ENCODE measurements around the gene CBLN3.
"Not testable (repeated sequence)": the region's sequence is repeated elsewhere in the genome, so short reads cannot be mapped to it uniquely, and the experiment has no call there.

The CBLN3 gene

DNA sequence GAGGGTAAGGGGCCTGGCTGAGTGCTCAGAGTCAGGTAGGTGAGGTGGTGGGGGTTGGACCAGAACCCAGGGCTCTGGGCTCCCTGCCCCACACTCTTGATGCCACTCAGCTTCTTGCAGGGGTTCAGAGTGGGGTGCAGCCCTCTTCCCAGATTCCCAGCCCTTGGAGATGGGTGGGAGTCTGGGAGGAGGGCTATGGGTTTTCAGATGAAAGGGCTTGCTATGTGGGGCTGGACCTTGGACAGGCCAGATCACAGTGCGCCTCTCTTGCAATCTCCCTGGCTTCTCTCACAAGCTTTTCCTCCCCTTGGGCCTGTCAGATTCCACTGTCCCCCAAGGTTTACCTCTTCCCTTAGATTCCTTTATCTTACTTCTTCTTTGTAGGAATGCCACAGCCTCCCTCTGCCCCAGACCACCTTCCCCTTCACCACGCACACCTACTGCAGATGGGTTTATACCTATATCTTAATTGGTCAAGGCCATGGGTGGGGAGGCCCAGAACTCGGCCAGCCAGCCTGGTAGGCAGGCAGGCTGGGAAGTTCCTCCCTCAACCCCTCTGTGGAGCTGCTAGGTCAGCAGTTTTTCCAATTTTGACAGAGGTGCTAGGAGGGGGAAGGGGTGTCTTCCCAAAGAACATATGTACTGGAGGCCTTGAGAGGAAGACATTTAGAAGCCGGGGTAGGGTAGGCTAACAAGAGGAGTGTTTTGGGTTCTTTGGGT is 29.3 kb downstream of the CBLN3 start:
- DNase-seq, result no peak

DNA sequence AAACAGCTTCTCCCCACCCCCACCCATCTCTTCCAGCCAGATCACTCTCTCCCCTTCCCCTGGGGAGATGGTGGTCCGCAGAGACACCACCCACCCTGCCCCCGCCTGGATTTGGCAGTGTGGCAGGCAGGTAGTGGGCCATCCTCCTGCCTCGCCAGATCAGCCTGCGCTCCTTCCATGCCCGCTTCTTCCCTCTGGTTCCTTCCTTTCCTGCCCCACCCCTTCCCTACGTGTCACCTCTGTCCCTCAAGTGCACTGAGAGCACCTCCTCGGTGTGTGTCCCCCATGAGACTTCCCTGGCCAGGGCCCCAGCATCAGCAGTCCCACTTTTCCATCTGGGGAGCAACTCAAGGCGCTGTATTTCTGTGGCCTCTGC is 30.0 kb downstream of the CBLN3 start:
- no peak for DNase-seq

- DNase-seq, result peak in 1 of 2 experiments; percentile 59
These were observed 30.6 kb downstream of the CBLN3 start, which contains the start of gene NYNRIN for GRCh38 chr14:24398653-24399446. NYNRIN (plus strand) TSS chr14:24399003; CDS start chr14:24399247, 244 bp downstream.

DNA sequence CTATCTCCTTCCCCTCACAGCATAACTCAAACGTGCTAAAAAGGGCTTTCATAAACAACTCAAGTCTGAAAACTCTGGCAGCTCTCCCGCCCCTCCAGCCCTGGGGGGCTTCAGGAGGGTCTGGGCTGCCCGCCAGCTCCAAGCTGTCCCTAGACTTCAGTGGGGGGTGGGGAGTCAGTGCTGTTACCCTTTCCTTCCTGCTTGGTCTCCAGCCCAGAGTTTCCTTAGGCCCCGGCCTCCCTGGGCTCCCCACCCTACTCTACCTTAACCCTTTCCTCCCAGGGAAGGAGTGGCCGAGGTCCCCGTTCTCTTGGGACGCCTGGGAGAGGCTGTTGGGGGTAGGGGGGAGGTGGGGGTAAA is 31.2 kb downstream of the CBLN3 start:
- DNase-seq, result no peak

DNA sequence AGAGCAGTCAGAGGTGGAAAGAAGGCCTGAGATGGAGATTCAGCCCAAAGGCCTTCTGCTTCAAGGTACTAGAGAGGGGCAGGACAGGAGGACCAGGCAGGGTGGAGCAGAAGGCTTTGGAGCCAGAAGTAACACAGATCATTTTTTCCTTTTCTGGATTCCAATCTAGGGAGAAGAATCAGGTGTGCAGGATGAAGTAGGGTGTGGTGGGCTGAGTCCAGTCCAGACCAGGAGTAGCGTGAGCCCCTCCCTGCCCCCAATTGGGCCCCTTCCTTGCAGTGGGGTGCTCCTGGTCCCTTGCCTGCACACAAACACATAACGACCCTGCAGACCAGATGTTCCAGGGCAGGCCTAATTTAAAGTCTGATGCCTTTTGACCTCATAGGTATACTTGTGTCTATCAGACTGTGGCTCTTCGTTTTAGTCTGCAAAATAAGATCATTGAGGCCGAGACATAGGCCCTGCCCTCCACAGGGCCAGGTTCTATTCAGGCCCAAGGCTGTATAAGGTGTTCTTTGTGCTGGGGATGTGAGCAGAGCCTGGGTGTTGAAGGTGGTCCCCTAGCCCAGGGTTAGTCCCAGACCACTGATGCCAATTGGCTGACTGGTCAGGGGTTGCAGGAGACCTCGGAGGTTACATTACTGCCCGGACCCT is 31.7 kb downstream of the CBLN3 start:
- DNase-seq, result no peak

- no peak for DNase-seq
These were observed 33.6 kb downstream of the CBLN3 start for GRCh38 chr14:24395609-24396582.

DNA sequence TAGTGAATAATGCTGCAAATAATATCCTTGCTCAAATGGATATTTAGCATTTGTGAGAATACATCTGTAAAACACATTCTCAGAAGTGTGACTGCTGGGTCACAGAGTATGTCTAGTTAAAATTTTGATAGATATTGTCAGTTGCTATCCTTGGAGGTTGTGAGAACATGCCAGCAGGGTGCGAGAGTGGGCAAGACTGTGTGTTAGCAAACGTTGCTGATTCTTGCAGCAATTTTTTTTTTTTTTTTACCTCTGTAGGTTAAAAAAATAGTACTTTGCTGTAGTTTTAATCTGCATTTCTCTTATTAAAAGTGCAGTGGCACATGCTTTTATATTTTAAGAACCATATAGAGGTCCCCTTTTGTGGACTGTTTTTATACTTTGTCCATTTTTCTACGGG is 35.2 kb downstream of the CBLN3 start:
- DNase-seq, result no peak

- no peak for DNase-seq
These were observed 37.0 kb downstream of the CBLN3 start for GRCh38 chr14:24392325-24393091.

GRCh38 chr14:24390701-24391468 is 38.6 kb downstream of the CBLN3 start:
- no peak for DNase-seq

DNA sequence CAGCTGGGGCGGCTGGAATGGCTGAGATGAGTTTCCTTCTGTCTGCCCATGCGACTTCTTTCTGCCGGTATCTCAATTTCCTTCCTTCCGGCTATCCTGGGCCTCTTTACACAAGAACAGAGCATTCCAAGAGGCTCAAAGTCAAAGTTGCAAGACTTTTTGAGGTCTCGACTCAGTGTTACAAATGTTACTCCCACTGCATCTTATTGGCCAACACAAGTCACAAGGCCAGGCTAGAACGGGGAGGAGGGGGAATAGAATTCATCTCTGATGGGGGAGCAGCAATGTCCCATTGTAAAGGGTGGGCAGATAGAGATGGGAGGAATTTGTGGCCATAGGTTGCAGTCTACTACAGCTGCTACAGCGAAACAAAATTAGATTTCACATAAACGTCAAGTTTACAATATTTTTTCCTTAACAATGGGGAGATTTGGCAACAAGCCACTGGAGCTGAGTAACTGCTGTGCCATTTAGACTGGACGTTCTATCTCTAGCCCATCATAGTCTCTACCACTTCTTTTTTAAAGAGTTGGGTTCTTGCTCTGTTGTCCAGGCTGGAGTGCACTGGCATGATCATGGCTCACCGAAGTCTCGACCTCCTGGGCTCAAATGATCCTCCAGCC is 40.1 kb downstream of the CBLN3 start:
- no peak for DNase-seq

DNA sequence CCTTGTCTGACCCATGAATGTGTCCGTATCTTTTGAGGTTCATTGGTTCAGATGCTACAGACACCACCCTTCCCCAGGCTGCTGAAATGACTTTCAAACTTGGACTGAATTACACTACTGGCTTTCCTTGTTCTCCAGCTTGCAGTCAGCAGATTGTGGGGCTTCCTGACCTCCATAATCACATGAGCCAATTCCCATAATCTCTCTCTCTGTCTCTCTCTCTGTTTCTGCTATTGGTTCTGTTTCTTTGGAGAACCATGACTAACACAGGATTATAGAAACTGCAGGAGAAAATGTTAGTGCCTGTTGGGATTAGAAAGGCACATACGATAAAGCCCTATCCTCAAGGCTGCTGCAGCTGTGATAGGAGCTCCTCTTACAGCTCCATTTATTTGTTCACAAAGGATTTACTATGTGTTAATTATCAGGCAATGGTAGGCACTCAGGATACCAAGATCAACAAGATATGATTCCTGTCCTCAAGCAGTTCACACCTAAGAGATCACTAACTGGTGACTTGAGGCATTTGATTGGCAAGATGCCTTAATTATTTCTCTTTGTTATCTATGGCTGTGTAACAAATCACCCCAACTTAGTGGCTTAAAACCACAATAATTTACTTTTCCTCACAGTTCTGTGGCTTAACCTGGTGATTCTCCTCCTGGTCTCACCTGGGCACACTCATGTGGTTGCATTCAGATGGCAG is 40.8 kb downstream of the CBLN3 start:
- no peak for DNase-seq

DNA sequence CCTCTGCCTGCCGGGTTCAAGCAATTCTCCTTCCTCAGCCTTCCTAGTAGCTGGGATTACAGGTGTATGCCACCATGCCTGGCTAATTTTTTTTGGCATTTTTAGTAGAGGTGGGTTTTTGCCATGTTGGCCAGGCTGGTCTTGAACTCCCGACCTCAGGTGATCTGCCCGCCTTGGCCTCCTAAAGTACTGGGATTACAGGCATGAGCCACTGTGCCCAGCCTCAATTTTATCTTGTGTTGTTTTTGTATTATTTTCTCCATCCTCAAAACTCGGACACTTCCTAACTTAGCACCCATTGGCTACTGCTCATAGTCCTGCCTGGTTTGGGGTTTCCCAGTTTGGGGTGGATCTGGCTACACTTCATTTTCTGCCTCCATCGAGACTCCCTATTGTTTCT is 41.9 kb downstream of the CBLN3 start:
- not testable (repeated sequence) for DNase-seq

- no peak for DNase-seq
These were observed 42.5 kb downstream of the CBLN3 start for GRCh38 chr14:24387009-24387345.

DNA sequence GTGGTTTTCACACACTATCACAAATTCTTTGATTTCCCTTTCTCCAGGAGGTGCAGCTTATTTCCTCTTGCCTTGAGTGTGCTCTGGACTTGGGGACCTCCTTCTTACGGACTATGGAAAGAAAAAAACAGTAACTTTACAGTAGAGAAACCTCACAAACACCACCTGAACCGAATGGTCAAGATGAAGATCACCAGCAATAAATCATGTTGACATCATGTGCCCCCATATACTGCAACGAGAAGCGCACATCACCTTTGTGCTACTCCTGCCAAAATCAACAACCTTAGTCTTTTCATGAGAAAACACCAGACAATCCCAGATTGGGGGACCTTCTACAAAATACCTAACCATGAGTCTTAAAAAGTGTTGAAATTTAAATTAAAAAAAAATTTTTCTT is 43.9 kb downstream of the CBLN3 start:
- no peak for DNase-seq

GRCh38 chr14:24384169-24384568 is 45.3 kb downstream of the CBLN3 start:
- DNase-seq, result no peak

DNA sequence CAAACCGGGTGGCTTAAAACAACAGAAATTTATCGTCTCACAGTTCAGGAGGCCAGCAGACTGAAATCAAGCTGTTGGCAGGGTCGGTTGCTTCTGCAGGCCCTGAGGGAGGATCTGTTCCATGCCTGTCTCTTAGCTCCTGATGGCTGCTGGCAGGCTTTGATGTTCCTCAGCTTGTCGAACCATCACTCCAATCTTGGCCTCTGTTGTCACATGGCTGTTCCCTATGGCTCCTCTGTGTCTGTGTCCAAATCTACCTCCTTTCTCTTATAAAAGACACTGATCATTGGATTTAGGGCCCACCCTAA is 47.5 kb downstream of the CBLN3 start:
- DNase-seq, result no peak

- no peak for DNase-seq
These were observed 48.0 kb downstream of the CBLN3 start for GRCh38 chr14:24381363-24382063.

DNA sequence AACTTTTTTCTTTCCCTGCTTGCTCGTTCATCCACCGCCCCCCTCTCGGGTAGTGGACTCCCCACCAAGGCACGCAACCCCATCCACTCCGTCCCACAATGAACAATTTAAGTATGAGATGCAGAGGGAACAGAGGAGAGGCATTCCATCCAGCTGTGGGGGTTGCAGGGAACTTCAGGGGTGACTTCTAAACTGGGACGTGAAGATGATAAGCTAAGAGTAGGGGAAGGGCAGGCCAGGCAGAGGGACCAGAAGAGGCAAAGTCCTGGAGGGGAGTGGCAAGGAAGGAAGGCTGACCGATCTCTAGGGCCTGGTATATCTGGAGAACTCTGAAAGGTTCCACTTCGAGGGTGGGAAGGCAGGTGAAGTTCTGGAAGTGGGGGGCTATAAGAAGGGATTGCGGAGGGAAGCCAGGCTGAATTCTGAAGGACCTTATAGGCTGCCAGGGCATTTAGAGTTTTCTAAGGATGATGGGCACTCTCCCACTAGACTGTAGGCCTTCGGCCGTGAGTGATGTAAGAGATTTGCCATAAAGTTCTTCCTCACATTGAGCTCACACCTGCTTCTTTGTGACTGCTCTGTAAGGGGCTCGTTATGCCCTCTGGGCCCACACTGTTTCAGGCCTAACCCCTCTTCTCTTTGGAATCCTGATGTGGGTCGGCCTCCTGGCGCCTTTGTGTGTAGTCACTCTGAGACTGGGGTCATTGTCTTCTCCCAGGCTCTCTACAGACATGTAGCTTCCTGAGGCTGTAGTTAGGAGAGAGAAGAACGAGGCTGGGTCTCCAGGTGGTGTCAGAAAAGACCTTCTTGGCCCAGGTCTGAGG is 49.3 kb downstream of the CBLN3 start:
- DNase-seq, result no peak

All from NCI-H526 (cell line).